ENCODE measurements around the gene CLC. TPM values are rescaled to one million over a fixed set of nuclear protein-coding genes. Genes with fewer than 3 reads are reported as not detected.

CLC gene
- total RNA-seq, 2 donors from 2014 or later: not detected

DNA sequence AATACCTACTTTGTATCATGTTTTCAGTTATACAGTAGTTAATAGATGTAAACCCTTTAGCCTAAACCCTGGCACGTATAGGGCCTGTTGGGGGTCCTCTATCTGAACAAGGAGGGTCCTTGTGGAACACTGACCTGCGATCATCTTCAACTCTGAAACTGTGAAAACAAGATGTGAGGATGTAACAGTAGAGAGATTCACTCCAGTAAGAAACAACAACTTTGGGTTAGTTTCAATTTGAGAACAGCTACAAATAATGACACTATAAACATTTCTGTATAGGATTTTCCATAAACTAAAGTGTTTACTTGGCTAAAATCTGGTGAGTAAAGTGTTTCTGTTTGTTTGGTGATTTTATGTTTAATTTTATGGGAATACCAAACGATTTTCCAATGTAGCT lies 2.1 kb downstream of the CLC start:
- Mint-ChIP-seq H3K27me3 (ENCODE audit: insufficient read depth) (peaks cover 7% of the 10 kb centered on the region), H3K36me3 (ENCODE audit: low read depth) (no peaks in the 10 kb centered on the region), H3K4me1 (no peaks in the 10 kb centered on the region), H3K4me3 (no peak overlapping the region), H3K27ac (no peak overlapping the region), H3K9me3 (no peaks in the 10 kb centered on the region)
- Histone ChIP-seq H3K27ac (ENCODE audit: low read depth, low read length) (no peak overlapping the region), H3K9me3 (ENCODE audit: control insufficient read depth, low read length) (no peaks in the 10 kb centered on the region), H3K4me1 (ENCODE audit: control insufficient read depth, insufficient read depth, low read length) (no peaks in the 10 kb centered on the region), H3K27me3 (ENCODE audit: control insufficient read depth, insufficient read depth, low read length, poor library complexity, severe bottlenecking) (peaks cover 15% of the 10 kb centered on the region), H3K4me3 (ENCODE audit: low read length) (no peak overlapping the region), H3K36me3 (ENCODE audit: control insufficient read depth, insufficient read depth, low read length) (no peaks in the 10 kb centered on the region), H3K9ac (ENCODE audit: extremely low read depth, low read length, poor library complexity, severe bottlenecking) (no peak overlapping the region)
- 94 to 100% methylated on average over 1 of the region's 3 CpGs for WGBS, 2 experiments (ENCODE audit: insufficient coverage in 1 of 2, insufficient read length in 1 of 2)
- no peak for DNase-seq
- TF ChIP-seq, protein P1, sequence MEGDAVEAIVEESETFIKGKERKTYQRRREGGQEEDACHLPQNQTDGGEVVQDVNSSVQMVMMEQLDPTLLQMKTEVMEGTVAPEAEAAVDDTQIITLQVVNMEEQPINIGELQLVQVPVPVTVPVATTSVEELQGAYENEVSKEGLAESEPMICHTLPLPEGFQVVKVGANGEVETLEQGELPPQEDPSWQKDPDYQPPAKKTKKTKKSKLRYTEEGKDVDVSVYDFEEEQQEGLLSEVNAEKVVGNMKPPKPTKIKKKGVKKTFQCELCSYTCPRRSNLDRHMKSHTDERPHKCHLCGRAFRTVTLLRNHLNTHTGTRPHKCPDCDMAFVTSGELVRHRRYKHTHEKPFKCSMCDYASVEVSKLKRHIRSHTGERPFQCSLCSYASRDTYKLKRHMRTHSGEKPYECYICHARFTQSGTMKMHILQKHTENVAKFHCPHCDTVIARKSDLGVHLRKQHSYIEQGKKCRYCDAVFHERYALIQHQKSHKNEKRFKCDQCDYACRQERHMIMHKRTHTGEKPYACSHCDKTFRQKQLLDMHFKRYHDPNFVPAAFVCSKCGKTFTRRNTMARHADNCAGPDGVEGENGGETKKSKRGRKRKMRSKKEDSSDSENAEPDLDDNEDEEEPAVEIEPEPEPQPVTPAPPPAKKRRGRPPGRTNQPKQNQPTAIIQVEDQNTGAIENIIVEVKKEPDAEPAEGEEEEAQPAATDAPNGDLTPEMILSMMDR (conservative IDR thresholded peaks at IDR 0.05): no peak

DNA sequence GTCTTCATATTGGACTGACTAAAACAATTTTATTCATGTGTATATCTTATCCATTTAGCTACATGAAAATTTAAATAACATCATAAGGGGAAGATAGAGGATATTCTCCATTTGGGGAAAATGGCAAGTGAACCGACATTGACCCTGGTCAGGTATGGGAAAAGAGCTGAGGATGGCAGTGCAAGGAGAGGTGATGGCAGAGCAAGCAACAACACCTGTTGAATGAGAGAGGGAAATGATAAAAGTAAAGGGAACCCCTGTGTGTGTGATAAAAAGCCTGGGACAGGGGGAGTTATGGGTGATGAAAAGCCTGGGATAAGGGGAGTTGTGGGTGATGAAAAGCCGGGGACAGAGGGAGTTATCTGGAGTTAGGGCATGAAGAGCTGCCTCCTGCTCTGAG lies 4.0 kb downstream of the CLC start:
- DNase-seq: no peak
- 55 to 90% methylated on average over 2 of the region's 2 CpGs for WGBS, 2 experiments (ENCODE audit: insufficient coverage in 1 of 2, insufficient read length in 1 of 2)
- H3K4me1 Mint-ChIP-seq: no peaks in the 10 kb centered on the region
- Histone ChIP-seq H3K27ac (ENCODE audit: low read depth, low read length) (no peak overlapping the region), H3K27me3 (ENCODE audit: control insufficient read depth, insufficient read depth, low read length, poor library complexity, severe bottlenecking) (peaks cover 22% of the 10 kb centered on the region), H3K36me3 (ENCODE audit: control insufficient read depth, insufficient read depth, low read length) (no peaks in the 10 kb centered on the region), H3K9me3 (ENCODE audit: control insufficient read depth, low read length) (no peaks in the 10 kb centered on the region), H3K9ac (ENCODE audit: extremely low read depth, low read length, poor library complexity, severe bottlenecking) (no peak overlapping the region), H3K4me1 (ENCODE audit: control insufficient read depth, insufficient read depth, low read length) (no peaks in the 10 kb centered on the region), H3K4me3 (ENCODE audit: low read length) (no peak overlapping the region)
- H3K27me3 Mint-ChIP-seq (ENCODE audit: insufficient read depth): peaks cover 13% of the 10 kb centered on the region
- H3K4me3 Mint-ChIP-seq: no peak overlapping the region
- H3K27ac Mint-ChIP-seq: no peak overlapping the region
- TF ChIP-seq, protein P1 (conservative IDR thresholded peaks at IDR 0.05): no peak
- H3K36me3 Mint-ChIP-seq (ENCODE audit: low read depth): no peaks in the 10 kb centered on the region
- no peaks in the 10 kb centered on the region for H3K9me3 Mint-ChIP-seq

DNA sequence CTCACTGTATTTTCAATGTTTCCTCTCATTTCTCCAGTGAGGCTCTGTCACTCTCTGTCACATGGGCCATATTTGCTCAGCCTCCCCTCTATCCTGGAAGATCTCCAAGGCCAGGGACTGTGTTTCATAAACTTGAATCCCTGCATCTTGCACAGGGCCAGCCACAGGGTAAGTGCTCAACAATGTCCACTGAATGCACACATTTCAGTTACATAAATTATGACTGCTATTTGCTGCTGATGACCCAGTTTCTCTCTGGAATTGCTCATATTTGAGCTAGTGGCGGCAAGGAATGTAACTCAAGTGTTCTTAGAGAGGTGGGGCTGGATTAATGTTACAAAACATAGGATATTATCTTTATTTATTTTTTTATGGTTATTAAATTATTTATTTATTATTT lies 6.1 kb downstream of the CLC start:
- peaks cover 28% of the 10 kb centered on the region for H3K27me3 ChIP-seq (ENCODE audit: control insufficient read depth, insufficient read depth, low read length, poor library complexity, severe bottlenecking)
- 86% methylated on average over 1 of the region's 1 CpG; no CpG with 5 or more reads in 1 of the 2 experiments for WGBS, 2 experiments (ENCODE audit: insufficient coverage in 1 of 2, insufficient read length in 1 of 2)
- H3K4me3 ChIP-seq (ENCODE audit: low read length): no peak overlapping the region
- H3K27ac Mint-ChIP-seq: no peak overlapping the region
- peaks cover 15% of the 10 kb centered on the region for H3K27me3 Mint-ChIP-seq (ENCODE audit: insufficient read depth)
- H3K9me3 Mint-ChIP-seq: no peaks in the 10 kb centered on the region
- H3K4me3 Mint-ChIP-seq: no peak overlapping the region
- DNase-seq: no peak
- H3K4me1 Mint-ChIP-seq: no peaks in the 10 kb centered on the region
- no peaks in the 10 kb centered on the region for H3K9me3 ChIP-seq (ENCODE audit: control insufficient read depth, low read length)
- H3K36me3 ChIP-seq (ENCODE audit: control insufficient read depth, insufficient read depth, low read length): no peaks in the 10 kb centered on the region
- no peak overlapping the region for H3K9ac ChIP-seq (ENCODE audit: extremely low read depth, low read length, poor library complexity, severe bottlenecking)
- TF ChIP-seq, protein P1 (conservative IDR thresholded peaks at IDR 0.05): no peak
- H3K36me3 Mint-ChIP-seq (ENCODE audit: low read depth): no peaks in the 10 kb centered on the region
- no peaks in the 10 kb centered on the region for H3K4me1 ChIP-seq (ENCODE audit: control insufficient read depth, insufficient read depth, low read length)
- H3K27ac ChIP-seq (ENCODE audit: low read depth, low read length): no peak overlapping the region
